Mucosa of descending colon (tissue), 3 donors: Measurements from ENCODE around the gene SRSF12. TPM values are rescaled to one million over a fixed set of nuclear protein-coding genes. Genes with fewer than 3 reads are reported as not detected.
"Not testable (repeated sequence)": the region's sequence is repeated elsewhere in the genome, so short reads cannot be mapped to it uniquely, and the experiment has no call there.

Source experiments
- ATAC-seq: fragments of 200-7000 bp; cut with Tn5 transposase; one replicate; pipeline ENCODE4 v1.9.1; 2020; ENCODE audit warnings: mild to moderate bottlenecking, moderate library complexity
- DNase-seq, 3 donors: peaks; one replicate each; pipeline ENCODE4 v3.0.0-alpha.2; 2020
- H3K36me3 ChIP-seq: fragments of 200-600 bp; one replicate; pipeline ENCODE4 v1.8.0; 2021; ENCODE audit warnings: low read depth, mild to moderate bottlenecking
- H3K4me1 ChIP-seq: fragments of 200-600 bp; one replicate; pipeline ENCODE4 v1.8.0; 2021; ENCODE audit warnings: low read depth, mild to moderate bottlenecking
- H3K4me3 ChIP-seq: fragments of 200-600 bp; one replicate; pipeline ENCODE4 v1.8.0; 2021; ENCODE audit warnings: mild to moderate bottlenecking
- H3K9me3 ChIP-seq: fragments of 200-600 bp; one replicate; pipeline ENCODE4 v1.8.0; 2021; ENCODE audit warnings: mild to moderate bottlenecking
- CTCF ChIP-seq: fragments of 200-600 bp; IDR thresholded peaks from one replicate; pipeline ENCODE4 v1.8.0; 2022; ENCODE audit warnings: antibody characterized with exemption, mild to moderate bottlenecking
- intact Hi-C, 2 donors: fragments of 100-400 bp; cut with DNase I in 1 of 2; cut with micrococcal nuclease in 1 of 2; formaldehyde crosslinking; loops; one replicate each; pipeline versions ENCODE4 v1.11.0 to v1.11.1; 2022; cut with DNase I, micrococcal nuclease
- total RNA-seq, 3 donors: library from RNA; stranded (reverse); fragmentation: NEBNext Ultra II Directional in 2 of 3; extraction: Animal tissue kit (Norgen Biotek cat#: 25700) in 2 of 3; gene quantifications; one replicate each; pipeline versions ENCODE4 v1.2.1 to v1.2.4, GENCODE V29; 2021 to 2023
- donor health status: DM: no; HTN: no; CAD: no; lungs with moderate emphysema.
- donor health status: DM: no; HTN: no; CAD: no.
- donor health status: DM: no; HTN: yes; CAD: no.

The SRSF12 gene
- total RNA-seq, 3 donors from 2014 or later = 0.12 to 0.51 TPM; not detected in 1

- Histone ChIP-seq H3K4me3 (no peak overlapping the region), H3K9me3 (no peaks in the 10 kb centered on the region), H3K36me3 (no peaks in the 10 kb centered on the region), H3K4me1 (peaks cover 3% of the 10 kb centered on the region)
- ATAC-seq (peak; percentile 31), DNase-seq (no peak)
- no peak for TF ChIP-seq CTCF
- intact Hi-C loops = no loop called here
Measured at GRCh38 chr6:89067796-89068195, 50.1 kb downstream of the SRSF12 start.

- TF ChIP-seq CTCF = no peak
- DNase-seq (no peak), ATAC-seq (no peak)
- no peaks in the 10 kb centered on the region for H3K36me3 ChIP-seq
- no peak overlapping the region for H3K4me3 ChIP-seq
- intact Hi-C loops = no loop called here
- H3K4me1 ChIP-seq = peaks cover 3% of the 10 kb centered on the region
- H3K9me3 ChIP-seq = no peaks in the 10 kb centered on the region
Measured at GRCh38 chr6:89066940-89067646, 50.8 kb downstream of the SRSF12 start.

GRCh38 chr6:89066121-89066520, 51.8 kb downstream of the SRSF12 start:
- H3K4me1 ChIP-seq, ATAC-seq, intact Hi-C loops, H3K9me3 ChIP-seq, H3K4me3 ChIP-seq, DNase-seq, H3K36me3 ChIP-seq: not testable (repeated sequence)

- H3K9me3 ChIP-seq, ATAC-seq, DNase-seq, H3K36me3 ChIP-seq, H3K4me1 ChIP-seq, intact Hi-C loops, H3K4me3 ChIP-seq: not testable (repeated sequence)
Measured at GRCh38 chr6:89064931-89065330, 52.9 kb downstream of the SRSF12 start.

- no peak for TF ChIP-seq CTCF
- no peaks in the 10 kb centered on the region for H3K36me3 ChIP-seq
- intact Hi-C loops = no loop called here
- H3K4me3 ChIP-seq = no peak overlapping the region
- H3K4me1 ChIP-seq = no peaks in the 10 kb centered on the region
- DNase-seq (no peak), ATAC-seq (no peak)
- no peaks in the 10 kb centered on the region for H3K9me3 ChIP-seq
Measured at GRCh38 chr6:89063881-89064280, 54.0 kb downstream of the SRSF12 start.

- Histone ChIP-seq H3K4me3 (no peak overlapping the region), H3K36me3 (no peaks in the 10 kb centered on the region), H3K9me3 (no peaks in the 10 kb centered on the region), H3K4me1 (no peaks in the 10 kb centered on the region)
- TF ChIP-seq CTCF = no peak
- intact Hi-C loops = no loop called here
- DNase-seq (no peak), ATAC-seq (no peak)
Measured at GRCh38 chr6:89059227-89059626, 58.6 kb downstream of the SRSF12 start.

- no peaks in the 10 kb centered on the region for H3K36me3 ChIP-seq
- no peak overlapping the region for H3K4me3 ChIP-seq
- no peaks in the 10 kb centered on the region for H3K4me1 ChIP-seq
- DNase-seq = no peak
- no peak for TF ChIP-seq CTCF
- no peaks in the 10 kb centered on the region for H3K9me3 ChIP-seq
- ATAC-seq = no peak
- intact Hi-C loops = no loop called here
Measured at GRCh38 chr6:89058627-89059026, 59.2 kb downstream of the SRSF12 start.
